Neutrophil (primary cell): ENCODE results near the gene CCHCR1.

Experiments
- H3K27ac ChIP-seq: fragments of 200-600 bp; sonication (generic); 2 replicates; pipeline ENCODE4 v1.5.1; 2016; ENCODE audit warnings: mild to moderate bottlenecking, moderate library complexity
- H3K27me3 ChIP-seq: fragments of 200-600 bp; sonication (generic); 2 replicates; pipeline ENCODE4 v1.6.0; 2016; ENCODE audit warnings: mild to moderate bottlenecking
- H3K36me3 ChIP-seq: fragments of 200-600 bp; sonication (generic); 2 replicates; pipeline ENCODE4 v1.5.1; 2017
- H3K4me1 ChIP-seq, 2 experiments: fragments of 200-600 bp in 1 of 2; sonication (generic) in 1 of 2; 1 replicate in 1 of 2; 2 replicates in 1 of 2; pipeline versions ENCODE4 v1.5.1 to v1.6.1; 2013 to 2016; ENCODE audit warnings: low read depth in 1 of 2, low read length in 1 of 2, mild to moderate bottlenecking in 1 of 2, moderate library complexity in 1 of 2; ENCODE audit not compliant: control insufficient read depth in 1 of 2, insufficient read depth in 1 of 2
- H3K4me3 ChIP-seq, 2 experiments: fragments of 200-600 bp in 1 of 2; sonication (generic) in 1 of 2; 1 replicate in 1 of 2; 2 replicates in 1 of 2; pipeline ENCODE4 v1.5.1; 2013 to 2016; ENCODE audit warnings: low read depth in 1 of 2, low read length in 1 of 2, mild to moderate bottlenecking in 1 of 2, moderate library complexity in 1 of 2
- H3K9me3 ChIP-seq: fragments of 200-600 bp; sonication (generic); 2 replicates; pipeline ENCODE4 v1.5.1; 2016
- TF ChIP-seq, protein P1 (sequence below): fragments of 200-600 bp; sonication (generic); IDR thresholded peaks from 2 replicates; pipeline ENCODE4 v1.5.1; 2016; ENCODE audit warnings: antibody characterized with exemption

CCHCR1 gene

DNA sequence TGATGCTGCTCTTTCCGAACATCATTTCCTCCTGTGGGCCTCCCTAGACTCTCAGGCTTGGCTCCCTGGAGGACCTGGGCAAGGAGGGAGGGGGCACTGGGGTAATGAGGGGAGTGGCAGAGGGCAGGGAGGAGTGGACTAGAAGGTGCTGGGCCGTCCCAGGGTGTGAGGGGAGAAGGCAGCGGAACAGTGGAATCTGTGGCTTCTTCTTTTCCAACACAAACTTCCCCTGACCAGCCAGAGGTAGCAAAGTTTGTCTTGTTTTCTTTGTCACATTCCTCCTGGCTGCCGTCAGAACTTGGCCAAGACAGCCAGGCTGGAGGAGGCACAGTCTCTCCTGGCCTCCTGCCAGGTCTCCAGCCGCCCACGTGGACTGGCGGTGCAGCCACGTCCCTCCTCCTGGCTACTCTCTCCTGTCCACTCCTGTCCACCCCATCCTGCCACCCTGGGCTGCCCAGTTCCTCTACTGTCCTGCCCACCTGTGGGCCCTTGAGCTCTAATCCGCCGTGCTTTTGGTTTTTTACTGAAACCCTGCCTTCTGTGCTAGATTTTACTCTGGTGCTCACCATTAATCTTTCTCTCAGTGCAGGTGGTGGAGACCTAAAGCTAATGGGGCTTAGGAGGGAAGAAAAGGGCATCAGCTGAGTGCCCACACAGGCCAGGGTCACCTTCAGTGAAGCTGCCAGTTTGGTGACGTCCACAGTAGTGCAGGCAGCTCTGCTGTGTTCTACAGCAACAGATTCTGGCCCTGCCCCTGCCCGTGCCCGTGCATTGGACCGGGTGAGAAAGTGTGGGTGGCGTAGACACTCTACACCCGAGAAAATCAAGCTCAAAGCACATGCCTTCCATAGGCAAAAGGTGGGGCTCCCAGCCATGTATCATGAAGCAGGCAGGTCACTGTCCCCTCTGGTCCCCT, 34.6 kb downstream of the CCHCR1 start:
- Histone ChIP-seq H3K36me3 (no peaks in the 10 kb centered on the region), H3K4me1 (no peaks in the 10 kb centered on the region), H3K27me3 (peaks cover 11% of the 10 kb centered on the region), H3K9me3 (no peaks in the 10 kb centered on the region), H3K4me3 (no peak overlapping the region), H3K27ac (no peak overlapping the region)
- TF ChIP-seq, protein P1, sequence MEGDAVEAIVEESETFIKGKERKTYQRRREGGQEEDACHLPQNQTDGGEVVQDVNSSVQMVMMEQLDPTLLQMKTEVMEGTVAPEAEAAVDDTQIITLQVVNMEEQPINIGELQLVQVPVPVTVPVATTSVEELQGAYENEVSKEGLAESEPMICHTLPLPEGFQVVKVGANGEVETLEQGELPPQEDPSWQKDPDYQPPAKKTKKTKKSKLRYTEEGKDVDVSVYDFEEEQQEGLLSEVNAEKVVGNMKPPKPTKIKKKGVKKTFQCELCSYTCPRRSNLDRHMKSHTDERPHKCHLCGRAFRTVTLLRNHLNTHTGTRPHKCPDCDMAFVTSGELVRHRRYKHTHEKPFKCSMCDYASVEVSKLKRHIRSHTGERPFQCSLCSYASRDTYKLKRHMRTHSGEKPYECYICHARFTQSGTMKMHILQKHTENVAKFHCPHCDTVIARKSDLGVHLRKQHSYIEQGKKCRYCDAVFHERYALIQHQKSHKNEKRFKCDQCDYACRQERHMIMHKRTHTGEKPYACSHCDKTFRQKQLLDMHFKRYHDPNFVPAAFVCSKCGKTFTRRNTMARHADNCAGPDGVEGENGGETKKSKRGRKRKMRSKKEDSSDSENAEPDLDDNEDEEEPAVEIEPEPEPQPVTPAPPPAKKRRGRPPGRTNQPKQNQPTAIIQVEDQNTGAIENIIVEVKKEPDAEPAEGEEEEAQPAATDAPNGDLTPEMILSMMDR = no peak

DNA sequence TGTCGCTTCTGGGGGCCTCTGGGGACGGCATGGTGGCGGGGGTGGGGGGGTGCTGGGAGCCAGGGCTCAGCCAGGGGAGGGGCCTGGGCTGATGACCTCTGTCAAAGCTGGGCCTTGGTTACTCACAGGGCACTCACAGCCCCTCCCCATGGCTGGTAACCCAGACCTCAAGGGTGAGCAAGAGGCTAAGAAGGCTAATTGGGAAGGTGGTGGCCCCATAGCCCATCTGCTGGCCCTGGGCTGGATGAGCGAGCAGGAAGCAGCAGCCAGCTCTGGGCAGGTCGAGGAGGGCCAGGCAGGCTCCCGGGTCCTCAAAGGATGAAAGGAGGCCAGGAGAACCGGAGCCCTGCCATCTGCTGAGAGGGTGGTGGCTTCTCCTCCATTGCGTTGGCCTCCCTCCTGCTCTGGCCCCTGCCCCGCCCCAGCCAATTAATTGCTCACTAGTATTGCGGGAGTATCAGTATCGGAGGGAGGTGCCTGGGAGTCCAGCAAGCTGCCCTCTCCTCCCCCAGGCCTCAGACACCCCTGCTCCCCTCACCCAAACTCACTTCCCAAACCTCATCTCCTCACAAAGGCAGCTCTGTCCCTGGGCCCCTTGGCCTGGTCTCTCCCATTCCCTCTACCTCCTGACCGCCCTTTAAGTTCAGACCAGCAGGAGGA, 36.3 kb downstream of the CCHCR1 start:
- Histone ChIP-seq H3K4me1 (no peaks in the 10 kb centered on the region), H3K27me3 (peaks cover 16% of the 10 kb centered on the region), H3K36me3 (no peaks in the 10 kb centered on the region), H3K9me3 (no peaks in the 10 kb centered on the region), H3K4me3 (no peak overlapping the region), H3K27ac (no peak overlapping the region)
- TF ChIP-seq, protein P1 = no peak

DNA sequence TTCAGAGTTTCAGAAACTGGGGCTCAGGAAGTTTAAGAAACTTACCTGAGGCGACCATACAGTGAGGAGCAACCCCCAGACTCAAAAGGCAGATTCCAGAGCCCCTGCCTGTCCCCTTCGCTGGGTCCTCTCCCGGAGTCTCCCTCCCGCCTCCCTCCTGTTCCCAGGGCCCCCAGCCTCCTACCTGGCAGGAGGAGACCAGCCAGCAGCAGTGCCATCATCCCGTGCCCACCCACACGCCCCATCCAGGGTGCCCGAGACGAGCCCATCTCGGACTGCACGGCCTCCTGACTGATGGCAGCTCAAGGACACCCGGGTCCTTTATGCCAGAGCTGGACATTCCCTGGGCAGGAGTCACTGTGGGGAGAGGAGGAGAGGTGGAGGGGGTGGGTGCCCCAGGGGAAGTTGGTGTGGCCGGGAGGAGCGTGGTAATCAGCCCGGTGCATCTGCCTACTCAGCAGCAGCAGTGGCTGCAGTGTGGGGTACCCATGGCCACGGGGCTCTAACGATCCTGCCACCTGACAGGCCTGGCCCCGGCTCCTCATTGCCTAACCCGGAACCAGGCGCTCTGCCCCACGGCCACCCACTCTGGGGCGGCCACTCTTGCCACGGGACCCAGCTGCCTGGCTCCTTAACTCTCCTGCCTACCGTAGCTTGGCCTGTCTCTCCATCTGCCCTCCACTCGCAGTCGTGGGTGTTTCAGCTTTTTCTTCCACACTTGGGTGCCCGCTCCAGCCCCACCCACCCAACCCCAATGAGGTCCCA, 37.3 kb downstream of the CCHCR1 start, which contains the start of gene CDSN:
CDSN (minus strand) TSS at position 296 of the 765 bp plus-strand sequence; CDS start at position 269, 27 bp downstream.
- no peak within 1 kb of the TSS for H3K27ac ChIP-seq
- no peaks in the 10 kb centered on the region for H3K4me1 ChIP-seq
- no peak within 1 kb of the TSS for H3K4me3 ChIP-seq
- TF ChIP-seq, protein P1 = no peak
- no peaks in the 10 kb centered on the region for H3K9me3 ChIP-seq
- peaks cover 22% of the 10 kb centered on the region for H3K27me3 ChIP-seq
- H3K36me3 ChIP-seq = no peaks in the 10 kb centered on the region

DNA sequence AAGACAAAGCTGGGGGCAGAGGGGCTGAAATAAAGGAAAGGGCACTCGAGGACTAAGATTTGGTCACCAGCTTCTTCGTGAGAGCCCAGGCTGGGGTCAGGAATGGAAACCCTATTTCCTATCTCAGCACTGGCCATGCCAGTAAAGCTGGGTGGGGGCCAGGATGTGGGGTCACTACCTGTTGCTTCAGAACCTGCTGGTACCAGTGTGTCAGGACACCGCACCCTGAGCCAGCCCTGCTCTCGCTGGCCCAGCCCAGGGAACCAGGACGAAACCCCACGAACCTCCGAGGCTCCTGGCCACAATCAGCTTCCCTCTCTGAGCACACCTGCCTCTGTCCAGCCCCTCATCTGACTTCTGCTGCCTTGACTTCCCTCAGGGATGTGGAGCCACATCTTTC, 39.4 kb downstream of the CCHCR1 start:
- peaks cover 37% of the 10 kb centered on the region for H3K27me3 ChIP-seq
- no peaks in the 10 kb centered on the region for H3K9me3 ChIP-seq
- no peaks in the 10 kb centered on the region for H3K4me1 ChIP-seq
- no peak overlapping the region for H3K4me3 ChIP-seq
- TF ChIP-seq, protein P1 = no peak
- no peak overlapping the region for H3K27ac ChIP-seq
- H3K36me3 ChIP-seq = no peaks in the 10 kb centered on the region

DNA sequence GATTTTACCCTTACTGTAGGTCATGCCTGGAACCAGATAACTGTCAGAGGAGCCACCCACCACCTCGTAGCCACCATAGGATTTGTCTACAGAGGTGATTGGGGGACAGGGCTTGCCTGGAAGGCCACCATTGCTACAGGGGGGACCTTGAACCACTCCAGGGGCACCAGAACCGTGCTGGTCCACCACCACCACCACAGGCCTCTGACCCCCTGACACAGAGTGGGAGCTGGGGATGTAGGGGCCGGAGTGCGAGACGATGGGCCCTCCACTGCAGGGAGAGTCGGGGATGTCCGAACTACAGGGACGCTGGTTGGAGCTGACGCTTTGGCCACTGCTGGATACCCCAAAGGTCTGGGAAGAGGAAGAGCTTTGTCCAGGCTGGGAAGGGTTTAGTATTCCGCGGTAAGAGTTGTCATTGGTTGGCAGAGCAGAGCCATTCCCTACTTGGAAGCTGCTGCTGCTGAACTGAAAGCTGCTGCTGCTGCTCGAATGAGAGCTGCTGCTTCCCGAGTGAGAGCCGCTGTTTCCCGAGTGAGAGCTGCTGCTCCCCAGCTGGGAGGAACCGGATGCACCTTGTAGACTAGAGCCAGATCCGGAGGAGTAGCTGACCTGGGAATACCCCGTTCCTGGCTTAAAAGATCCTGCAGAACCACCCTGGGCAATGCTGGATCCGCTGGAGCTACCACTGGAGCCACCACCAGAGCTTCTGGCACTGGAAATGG, 40.8 kb downstream of the CCHCR1 start:
- Histone ChIP-seq H3K36me3 (no peaks in the 10 kb centered on the region), H3K4me1 (no peaks in the 10 kb centered on the region), H3K27me3 (peaks cover 37% of the 10 kb centered on the region), H3K4me3 (no peak overlapping the region), H3K27ac (no peak overlapping the region), H3K9me3 (no peaks in the 10 kb centered on the region)
- TF ChIP-seq, protein P1 = no peak
